OCI-M1 (cell line): Measurements from ENCODE around the gene DCTN3.
A peak's percentile ranks its signal among the peaks of the same experiment; 100 is the strongest.
"Not testable (repeated sequence)": the region's sequence is repeated elsewhere in the genome, so short reads cannot be mapped to it uniquely, and the experiment has no call there.

Experiments
- DNase-seq: peaks from one replicate; lab custom pipeline; 2025; lab: John Stamatoyannopoulos, UW

Gene DCTN3

DNA sequence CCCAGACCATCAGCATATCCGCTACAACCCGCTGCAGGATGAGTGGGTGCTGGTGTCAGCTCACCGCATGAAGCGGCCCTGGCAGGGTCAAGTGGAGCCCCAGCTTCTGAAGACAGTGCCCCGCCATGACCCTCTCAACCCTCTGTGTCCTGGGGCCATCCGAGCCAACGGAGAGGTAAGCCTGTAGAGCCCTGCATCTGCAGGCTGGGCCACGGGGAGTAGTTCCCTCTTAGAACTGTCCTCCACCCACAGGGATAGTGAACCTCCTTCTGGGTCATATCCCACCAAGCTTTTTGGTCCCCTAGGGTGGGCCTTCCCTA, 26.7 kb upstream of the DCTN3 start:
- DNase-seq = no peak

DNA sequence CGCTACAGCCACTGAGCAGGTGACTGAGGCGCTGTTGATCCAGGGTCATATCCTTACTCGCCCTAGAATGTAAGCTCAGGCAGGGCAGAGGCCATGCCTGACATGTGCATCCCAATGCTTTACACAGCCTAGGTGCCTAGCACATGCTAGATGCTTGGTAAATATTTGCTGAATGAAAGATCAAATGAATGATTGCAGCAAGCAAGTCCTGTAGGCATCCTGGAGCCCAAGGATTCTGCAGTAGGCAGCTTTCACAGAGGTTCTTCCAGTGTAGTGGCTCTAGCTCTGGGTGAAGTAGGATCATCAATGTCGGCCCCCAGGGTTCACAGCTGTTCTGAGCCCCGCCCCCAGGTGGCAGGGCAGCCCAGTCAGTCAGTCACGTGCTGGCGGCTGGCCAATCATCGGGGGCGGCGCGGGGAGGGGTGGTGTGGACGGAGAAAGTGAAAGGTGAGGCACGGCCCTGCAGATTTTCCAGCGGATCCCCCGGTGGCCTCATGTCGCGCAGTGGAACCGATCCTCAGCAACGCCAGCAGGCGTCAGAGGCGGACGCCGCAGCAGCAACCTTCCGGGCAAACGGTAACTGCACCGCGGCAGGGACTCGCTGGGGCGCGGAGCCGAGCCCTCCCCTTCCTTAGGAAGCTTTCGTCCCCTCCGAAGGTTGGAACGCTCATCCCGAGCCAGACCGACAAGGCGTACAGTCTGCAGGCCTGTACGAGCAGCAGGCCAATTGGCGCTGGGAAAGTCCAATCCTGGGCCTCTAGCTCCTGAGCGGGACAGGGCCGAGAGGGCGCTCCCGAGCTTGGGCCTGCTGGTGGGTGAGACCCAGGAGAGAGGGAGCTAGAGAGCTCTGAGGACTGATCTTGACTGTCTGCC, 26.2 kb upstream of the DCTN3 start, which contains the start of gene GALT:
GALT (plus strand) TSS at position 465 of the 873 bp plus-strand sequence; CDS start at position 495, 30 bp downstream.
- DNase-seq = peak; percentile 96

DNA sequence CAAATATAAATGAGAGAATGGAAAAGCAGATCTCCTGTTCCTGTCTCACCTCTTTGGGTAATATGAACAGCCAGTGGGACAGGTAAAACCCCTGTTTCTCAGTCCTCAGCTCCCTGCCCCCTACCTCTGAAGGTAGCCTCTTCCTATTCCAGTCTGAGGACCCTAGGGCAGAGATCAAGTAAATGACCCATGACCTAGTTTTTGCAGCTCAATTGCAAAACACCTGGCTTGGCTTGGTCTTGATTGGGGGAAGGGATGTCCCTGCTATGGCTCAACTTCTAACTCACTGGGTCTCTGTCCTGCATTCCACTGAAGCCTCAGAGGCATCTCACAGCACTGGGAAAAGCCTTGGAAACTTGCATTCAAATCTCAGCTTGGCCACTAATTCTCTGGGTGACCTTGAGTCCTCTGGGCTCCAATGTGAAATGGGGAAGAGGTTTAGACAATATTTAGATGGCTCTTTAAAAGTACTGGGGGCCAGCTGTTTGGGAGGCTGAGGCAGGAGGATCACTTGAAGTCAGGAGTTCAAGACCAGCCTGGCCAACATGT, 24.5 kb upstream of the DCTN3 start:
- DNase-seq = no peak

DNA sequence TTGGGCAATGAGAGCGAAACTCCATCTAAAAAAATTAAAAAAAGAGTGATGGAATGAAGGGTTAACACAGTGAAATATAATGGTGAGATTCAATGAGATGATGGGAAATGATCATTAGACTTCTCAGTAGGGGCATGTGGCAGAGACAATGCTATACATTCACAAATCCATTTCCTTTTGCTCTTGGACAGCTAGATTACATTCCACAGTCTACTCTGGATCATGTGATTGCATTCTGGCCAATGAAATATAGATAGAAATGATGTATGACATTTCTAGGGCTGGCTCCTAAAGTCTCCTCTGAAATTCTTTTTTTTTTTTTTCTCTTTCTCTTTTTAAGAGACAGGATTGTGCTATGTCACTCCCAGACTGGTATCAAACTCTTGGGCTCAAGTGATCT, 22.4 kb upstream of the DCTN3 start:
- DNase-seq = peak; percentile 14

DNA sequence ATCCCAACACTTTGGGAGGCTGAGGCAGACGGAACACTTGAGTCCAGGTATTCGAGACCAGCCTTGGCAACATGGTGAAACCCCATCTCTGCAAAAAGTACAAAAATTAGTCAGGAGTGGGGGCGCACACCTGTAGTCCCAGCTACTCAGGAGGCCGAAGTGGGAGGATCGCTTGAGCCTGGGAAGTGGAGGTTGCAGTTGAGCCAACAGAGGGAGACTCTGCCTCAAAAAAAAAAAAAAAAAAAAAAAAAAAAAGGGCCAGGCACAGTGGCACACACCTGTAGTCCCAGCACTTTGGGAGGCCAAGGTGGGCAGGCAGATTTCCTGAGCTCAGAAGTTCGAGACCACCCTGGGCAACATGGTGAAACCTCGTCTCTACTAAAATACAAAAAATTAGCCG, 19.0 kb upstream of the DCTN3 start:
- DNase-seq = not testable (repeated sequence)

DNA sequence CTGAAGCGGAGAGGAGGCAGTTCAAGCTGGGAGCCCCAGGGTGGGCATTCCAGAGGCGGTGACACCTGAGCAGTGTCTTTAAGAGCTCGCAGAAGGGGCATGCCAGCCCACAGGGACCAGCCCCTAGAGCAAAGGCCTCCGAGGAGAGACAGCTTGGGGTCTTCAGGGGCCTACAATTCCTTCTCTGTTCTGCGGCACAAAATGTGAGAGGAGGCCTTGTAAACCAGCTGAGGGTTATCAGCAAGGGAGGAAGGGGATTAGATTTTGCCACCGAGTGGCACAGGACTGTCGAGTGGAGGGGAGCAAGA, 17.8 kb upstream of the DCTN3 start:
- DNase-seq = no peak

DNA sequence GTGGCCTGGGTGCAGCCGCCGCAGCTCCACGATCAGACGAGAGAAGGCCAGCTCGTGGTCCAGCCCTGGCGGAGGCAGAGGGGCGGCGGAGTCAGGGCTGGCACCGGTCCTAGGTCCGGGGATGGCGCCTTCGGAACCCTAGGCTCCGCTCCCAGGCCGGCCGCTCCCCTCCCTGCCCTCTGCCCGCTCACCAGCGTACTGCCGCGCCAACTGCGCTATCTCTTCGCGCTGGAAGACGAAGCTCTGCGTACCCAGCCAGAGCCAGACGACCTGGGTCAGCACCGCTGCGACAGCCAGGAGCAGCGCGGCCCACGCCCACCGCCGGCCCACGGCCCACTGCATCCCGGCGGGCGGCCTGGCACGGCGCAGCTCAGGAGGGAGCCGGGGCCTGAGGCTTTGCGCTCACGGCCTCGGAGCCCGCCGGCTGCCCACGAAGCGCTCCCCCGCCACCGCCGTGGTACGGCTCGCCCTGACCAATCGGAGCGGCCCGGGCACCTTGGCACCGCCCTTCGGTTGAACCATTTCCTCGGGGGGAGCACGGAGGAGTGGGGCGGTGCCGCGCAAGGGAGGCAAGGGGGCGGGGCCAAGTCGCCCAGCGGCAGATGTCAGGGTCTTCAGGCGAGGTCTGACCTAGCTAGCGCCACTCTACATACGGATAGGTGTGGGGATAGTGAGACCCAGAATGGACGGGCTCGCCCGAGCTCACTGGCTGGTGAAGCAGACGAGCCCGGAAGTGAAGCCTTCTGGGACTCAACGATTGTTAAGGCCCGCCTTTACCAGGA, 17.3 kb upstream of the DCTN3 start, which contains the start of gene SIGMAR1:
SIGMAR1 (minus strand) TSS at position 432 of the 782 bp plus-strand sequence; CDS start at position 342, 90 bp downstream.
- peak; percentile 94 for DNase-seq

DNA sequence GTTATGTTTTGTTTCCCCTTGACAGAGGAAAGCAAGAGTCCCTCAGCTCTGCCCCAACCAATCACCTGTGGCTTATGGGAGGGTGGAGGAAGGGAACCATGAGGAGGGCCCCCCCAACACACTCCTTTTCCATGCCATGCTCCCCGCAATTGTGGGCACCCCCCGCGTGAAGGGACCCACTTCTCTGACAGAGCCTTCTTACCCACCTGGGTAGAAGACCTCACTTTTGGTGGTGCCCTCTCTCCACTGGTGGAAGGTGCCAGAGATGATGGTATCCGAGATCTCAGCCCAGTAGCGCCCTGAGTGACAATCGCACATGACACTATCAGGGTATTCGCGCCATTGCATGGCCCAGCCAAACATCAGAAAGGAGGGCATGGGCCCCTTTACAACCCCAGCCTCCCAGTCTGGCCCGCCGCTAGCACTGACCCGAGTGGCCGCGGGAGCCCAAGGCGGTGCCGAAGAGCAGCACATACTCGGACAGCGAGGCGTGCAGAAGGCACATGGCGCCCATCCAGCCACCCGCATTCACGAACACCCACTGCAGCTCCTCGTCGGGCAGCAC, 16.6 kb upstream of the DCTN3 start:
- DNase-seq = peak; percentile 43

DNA sequence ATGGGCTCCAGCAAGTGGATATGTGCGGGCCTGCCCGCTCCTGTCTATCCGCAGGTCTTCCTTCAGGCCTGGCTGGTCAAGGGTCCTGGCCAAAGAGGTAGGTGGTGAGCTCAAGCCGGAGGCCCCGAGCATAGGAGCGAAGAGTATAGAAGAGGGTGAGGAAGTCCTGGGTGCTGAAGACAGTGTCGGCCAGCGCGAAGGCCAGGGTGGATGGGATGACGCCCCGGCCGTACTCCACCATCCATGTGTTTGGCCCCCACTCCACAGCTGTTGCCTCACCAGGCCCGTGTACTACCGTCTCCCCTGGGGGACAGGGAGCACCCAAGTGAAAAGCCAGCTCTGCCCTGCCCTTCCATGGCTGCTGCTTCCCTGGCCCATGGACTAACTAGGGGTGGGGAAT, 15.3 kb upstream of the DCTN3 start:
- DNase-seq = no peak

DNA sequence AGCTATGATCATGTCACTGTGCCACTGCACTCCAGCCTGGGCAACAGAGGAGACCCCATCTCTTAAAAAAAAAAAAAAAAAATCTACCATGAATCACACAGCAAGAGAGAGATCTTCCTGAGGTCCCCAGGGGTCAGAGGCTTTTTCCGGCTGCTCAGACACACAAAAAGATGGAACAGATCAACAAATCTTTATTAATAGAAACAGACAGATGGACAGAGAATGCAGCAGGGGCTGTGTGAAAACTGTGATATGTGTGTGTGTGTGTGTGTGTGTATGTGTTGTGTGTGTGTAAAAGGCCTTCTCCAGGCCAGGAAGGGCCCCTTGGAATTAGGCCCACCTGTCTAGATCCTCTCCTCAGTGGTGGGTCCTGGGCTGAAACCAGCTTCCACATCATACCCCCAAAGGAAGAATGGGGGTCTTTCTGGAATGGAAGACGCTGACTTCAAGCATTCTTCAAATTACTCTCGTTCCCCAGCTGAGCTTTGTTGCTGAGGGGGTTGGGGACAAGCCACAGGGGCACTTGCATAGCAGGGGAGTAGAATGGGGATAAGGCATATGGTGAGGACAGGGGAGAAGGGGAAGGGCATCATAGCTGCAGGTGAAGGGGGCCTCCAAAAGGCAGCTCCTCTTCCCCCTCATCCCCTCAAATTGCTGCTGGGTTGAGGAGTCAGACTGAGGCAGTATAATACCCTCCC, 14.4 kb upstream of the DCTN3 start:
- DNase-seq = no peak

DNA sequence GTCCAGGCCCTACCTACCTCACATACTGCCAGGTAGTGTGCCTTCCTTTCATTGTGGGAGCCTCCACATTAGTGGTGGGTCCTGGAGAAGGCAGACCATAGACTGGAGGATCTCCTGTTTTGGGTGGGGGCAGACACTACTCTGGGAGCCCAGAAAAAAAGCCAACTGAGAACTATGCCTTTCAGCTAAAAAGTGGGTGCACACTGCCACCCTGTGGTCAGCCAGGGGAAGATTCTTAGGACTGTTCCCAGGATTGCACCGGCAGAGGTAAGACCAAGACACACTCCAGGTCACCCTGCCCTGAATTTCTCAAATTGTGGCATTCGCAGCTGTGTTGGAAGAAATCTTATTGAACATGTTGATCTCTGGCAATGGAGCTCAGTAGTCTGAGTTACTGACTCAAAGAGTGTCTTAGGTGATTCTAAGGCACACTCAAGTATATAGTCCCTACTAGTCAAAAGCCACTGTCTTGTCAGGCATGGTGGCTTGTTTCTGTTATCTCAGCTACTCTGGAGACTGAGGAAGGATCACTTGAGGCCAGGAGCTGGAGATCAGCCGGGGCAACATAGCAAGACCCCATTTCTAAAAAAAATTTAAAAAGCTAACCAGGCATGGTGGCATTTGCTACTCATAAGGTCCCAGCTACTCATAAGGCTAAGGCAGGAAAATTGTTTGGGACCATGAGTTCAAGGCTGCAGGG, 13.7 kb upstream of the DCTN3 start:
- DNase-seq = peak; percentile 80

DNA sequence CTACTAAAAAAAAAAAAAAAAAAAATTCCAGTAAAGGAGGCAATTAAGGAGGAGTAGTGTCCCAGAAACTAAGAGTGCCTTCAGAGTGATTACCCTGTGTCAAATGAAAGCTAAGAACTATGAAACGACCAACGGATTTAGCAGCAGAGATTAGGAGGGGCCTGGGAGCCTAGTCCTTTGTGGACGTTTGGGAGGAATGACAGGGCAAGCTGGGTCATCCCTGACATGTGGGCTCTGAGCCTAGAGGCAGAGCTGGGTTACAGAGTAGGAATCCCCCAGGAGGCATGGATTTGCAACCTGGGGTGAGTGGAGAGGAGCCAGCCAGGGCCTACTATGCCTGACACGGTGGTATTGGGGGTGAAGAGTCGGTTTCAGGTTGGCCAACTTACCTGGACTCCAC, 12.9 kb upstream of the DCTN3 start:
- no peak for DNase-seq

DNA sequence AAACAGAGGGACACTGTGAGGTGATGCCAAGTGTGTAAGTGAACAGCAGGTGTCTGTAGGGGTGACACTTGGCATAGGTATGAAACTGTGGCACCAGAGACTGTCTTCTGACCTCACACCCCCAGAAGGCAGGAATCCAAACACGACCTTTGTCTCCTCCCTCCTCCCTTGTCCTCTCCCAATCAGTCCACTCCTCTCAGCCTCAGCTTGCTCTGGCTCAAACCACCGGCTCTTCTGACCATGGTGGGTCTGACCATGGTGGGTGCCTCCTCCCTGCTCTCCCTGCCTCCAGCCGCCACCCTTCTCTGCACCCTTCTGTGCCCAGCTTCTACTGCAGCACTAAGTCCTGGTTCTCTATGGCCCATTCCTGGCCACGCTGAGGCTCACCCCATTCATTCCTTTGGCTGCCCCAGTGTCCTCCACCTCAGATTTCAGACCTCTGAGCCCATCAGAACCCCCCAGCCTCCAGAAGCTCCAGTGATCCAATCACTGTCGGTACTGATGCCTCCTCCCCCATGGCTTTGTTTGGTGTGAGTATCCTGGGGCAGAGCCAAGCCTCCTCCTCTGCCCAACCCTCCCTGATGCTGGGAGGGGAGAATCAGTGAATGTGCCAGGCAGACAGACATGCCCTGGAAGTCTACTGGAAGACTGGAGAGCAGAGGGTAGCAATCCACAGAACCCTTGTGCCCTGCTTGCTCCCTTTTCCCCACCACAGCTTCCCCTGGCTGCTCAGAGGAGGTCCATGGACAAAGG, 10.3 kb upstream of the DCTN3 start:
- DNase-seq = no peak

DNA sequence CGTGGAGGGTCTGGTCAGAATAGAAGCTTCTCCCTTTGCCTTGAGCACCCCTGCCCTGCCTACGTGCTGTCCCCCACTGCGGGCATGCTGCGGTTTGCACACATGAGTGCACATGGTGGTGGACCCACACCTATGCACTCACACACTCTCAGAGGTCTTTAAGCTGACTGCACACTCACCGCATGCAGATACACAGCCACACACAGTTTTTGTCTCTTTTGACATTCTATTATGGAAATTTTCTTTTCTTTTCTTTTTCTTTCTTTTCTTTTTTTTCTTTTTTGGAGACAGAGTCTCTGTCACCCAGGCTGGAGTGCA, 9.2 kb upstream of the DCTN3 start:
- DNase-seq = no peak

DNA sequence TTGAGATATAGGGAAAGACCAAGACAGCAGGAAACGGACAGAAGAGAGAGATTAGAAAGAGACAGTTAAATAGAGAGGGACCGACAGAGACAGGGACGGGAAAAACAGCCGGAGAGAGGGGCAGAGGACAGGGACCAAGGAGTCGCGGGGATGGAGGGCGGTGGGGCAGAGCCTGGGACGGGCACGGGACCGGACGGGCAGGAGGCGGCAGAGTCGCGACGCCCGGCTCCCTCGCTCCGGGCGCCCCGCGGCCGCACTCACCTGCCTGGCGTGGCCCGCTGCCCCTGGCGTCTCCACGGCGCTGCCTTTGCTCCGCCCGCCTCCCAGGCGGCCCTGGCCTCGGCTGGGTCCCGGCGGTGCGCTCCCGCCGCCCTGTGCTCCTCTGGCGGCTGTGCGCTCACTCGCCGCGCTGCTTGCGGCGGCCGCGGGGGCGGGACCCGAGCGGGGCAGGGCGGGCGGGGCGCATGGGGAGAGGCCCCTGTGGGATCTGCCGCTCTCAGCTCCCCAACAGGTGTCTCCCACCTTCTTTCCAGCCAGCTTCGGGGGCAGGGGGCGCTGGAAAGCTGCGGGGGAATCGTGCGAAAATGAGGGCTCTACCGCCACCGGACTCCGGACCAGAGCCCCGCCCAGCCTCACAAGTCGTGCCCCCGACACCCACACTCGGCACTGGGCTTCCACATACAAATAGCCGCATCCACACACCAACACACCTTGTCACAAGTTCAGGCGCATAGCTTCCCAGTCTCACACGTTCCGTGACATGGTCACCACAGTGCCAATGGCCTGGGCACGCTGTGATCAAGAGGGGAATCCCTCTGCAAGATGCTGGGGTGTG, 8.6 kb upstream of the DCTN3 start, which contains the start of gene ARID3C:
ARID3C (minus strand) TSS at position 411 of the 835 bp plus-strand sequence. CDS start 1,052 bp downstream, outside the sequence.
- no peak for DNase-seq

DNA sequence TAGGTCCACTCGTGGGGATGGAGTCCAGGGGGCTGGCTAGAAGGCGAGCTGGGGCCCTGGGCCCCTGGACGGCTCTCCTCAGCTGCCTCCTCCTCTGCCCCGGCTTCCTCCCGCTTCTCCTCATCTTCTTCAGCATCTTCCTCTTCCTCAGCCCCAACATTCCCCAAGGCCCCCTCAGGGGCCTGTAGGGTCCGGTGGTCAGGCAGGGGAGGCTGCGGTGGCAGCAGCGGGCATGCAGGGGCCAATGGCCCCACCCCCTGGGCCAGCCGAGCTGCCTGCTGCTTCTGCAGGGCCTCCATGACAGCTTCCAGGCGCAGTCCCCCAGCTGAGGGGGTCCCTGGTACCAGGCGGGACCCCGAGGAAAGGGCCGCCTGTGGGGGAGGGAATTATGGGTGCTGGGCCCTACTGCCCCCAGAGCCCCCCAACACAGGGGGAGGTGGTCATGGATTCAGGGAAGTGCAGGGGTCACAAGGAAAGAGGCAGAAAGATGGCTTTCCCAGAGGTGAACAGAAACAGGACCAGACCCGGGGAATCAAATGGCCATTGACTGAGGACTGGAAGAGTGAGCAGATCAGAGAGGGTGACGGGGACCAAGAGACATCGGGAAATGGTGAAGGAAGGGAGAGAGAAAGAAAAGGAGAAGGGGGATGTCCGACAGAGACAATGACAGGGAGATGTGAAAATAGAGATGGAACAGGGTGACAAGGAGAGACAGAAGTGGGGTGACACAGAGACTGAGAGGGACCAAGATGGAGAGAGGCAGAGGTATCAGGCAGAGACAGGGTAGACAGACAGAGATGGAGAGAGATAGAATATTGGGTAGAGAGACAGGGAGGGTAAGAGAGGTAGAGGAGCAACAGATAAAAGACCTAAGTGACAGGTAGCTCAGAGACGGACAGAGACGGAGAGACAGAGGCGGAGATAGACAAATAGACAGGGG, 7.7 kb upstream of the DCTN3 start:
- DNase-seq = no peak

DNA sequence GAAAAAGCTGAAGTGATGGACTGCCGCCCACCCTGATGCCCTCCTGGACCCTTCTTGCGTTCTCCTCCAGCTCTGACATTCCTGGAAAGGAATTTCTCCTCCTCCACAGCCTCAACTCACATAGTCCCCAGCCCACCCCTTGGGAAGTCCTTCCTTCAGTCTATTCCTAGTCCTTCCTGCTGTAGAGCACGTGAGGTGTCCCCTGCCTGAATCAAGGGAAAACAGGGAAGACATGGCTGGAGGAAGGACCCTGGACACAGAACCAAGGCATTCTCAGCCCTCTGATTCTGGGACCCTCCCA, 4.8 kb upstream of the DCTN3 start:
- no peak for DNase-seq

DNA sequence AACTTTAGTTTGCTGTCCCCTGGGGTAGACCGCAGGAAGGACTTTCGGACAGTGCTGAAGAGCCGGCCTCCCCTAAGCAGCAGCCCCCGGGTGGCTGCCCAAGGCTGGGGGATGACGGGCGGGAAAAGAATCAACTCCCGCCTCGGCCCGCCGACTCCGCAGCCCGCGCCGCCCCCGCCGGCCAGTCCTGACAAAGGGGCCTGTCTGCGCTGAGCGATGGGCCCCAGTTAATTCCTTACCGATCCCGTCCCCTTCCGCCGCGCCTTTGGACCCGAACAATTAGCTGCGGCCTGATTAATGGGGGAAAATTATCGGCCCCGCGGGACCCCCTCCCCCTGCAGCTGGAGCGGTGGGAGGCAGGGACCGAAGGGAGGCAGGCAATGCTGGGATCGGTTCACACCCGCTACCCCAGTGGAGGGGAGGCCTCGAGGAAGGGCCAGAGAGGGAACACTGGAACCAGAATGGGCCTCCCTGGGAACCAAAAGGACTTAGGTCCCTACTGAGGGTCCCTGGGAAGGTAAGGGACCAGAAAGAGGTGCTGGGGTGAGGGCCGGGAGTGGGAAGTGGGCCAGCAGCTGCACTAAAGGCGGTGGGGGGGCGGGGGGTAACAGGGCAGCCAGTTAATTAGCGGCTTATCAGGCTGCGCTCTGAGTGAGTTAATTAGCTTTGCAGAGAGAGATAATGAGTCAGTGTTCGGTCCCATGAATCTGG, 4.3 kb upstream of the DCTN3 start:
- no peak for DNase-seq
